ENCODE results near the gene SCRN2.
A peak's percentile ranks its signal among the peaks of the same experiment; 100 is the strongest.

Gene SCRN2

DNA sequence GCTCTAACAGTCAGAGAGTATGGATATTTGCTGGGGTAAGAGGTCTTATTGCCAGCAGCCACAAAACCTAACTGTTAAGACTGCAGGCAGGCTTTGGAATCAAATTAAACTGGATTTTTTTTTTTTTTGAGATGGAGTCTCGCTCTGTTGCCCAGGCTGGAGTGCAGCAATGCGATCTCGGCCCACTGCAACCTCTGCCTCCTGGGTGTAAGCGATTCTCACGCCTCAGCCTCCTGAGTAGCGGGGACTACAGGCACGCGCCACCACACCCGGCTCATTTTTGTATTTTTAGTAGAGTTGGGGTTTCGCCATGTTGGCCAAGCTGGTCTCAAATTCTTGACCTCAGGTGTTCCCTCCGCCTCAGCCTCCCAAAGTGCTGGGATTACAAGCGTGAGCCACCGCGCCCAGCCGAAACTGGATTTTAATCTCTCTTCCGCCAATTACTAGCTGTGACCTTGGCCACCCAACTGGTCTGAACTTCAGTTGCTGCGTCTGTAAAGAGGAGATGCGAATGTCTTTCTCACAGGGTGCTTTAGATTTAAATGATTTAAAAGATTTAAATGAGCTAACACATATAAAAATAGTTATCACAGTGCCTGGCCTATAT, 10.6 kb downstream of the SCRN2 start:
- TF ChIP-seq, protein P1, sequence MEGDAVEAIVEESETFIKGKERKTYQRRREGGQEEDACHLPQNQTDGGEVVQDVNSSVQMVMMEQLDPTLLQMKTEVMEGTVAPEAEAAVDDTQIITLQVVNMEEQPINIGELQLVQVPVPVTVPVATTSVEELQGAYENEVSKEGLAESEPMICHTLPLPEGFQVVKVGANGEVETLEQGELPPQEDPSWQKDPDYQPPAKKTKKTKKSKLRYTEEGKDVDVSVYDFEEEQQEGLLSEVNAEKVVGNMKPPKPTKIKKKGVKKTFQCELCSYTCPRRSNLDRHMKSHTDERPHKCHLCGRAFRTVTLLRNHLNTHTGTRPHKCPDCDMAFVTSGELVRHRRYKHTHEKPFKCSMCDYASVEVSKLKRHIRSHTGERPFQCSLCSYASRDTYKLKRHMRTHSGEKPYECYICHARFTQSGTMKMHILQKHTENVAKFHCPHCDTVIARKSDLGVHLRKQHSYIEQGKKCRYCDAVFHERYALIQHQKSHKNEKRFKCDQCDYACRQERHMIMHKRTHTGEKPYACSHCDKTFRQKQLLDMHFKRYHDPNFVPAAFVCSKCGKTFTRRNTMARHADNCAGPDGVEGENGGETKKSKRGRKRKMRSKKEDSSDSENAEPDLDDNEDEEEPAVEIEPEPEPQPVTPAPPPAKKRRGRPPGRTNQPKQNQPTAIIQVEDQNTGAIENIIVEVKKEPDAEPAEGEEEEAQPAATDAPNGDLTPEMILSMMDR (conservative IDR thresholded peaks at IDR 0.05; ENCODE audit: control insufficient read depth, insufficient read depth, low read depth, low read length), result no peak
- DNase-seq (ENCODE audit: low read depth), result no peak
- H3K4me3 ChIP-seq (ENCODE audit: control insufficient read depth, low read depth, low read length), result peak overlapping the region; percentile 98

DNA sequence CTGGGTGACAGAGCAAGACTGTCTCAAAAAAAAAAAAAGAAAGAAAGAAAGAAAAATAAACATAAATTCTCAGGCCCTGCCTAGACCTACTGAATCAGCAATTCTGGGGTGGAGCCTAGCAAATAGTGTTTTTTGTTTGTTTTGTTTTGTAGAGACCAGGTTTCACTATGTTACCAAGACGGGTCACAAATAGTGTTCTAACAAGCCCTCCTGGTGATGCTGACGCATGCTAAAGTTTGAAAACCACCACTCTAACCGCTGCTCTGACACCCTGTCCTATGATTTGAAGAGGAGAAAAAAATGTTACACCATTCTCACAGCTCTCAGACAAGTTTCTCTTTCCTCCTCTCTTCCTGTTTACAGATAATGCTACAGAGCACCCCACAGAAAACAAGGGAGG, 11.2 kb downstream of the SCRN2 start:
- TF ChIP-seq, protein P1 (conservative IDR thresholded peaks at IDR 0.05; ENCODE audit: control insufficient read depth, insufficient read depth, low read depth, low read length), result no peak
- H3K4me3 ChIP-seq (ENCODE audit: control insufficient read depth, low read depth, low read length), result no peak overlapping the region
- DNase-seq (ENCODE audit: low read depth), result no peak

DNA sequence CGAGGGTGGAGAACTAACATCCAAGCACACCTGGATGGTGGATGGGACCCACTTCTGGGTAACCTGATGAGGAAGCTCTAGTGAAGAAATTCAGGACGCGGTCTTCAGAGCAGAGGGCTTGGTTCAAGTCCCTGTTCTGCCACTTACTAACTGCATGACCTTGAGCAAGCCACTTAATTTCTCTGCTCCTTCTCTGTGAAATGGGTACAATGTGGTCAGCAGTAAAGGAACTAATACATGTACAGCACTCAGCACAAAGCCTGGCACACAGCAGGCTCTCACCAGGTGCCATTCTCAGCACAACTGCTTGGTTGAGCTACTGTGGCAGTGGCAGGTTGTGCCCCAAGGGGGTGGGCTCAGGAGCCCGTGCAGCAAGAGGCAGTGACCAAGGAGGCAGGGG, 17.6 kb downstream of the SCRN2 start:
- no peak for DNase-seq (ENCODE audit: low read depth)
- TF ChIP-seq, protein P1 (conservative IDR thresholded peaks at IDR 0.05; ENCODE audit: control insufficient read depth, insufficient read depth, low read depth, low read length), result no peak

DNA sequence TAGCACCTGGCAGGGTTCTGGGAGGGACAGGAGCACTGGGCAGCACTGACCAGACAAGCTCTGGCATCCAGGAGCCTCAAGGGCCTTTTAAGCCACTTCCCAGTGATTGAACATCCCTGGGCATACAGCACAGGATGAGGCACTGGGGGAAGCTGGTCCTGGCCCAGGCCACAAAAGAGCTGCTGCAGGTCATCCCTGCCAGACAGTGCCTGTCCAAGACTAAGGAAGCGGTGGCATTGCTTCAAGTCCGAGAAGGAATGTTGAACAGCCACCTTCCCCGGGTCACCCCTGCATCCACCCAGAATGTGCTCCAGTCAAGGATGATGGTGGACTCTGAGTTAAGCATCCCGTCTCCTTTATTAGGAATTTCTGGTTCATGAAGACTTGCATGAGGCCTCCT, 18.3 kb downstream of the SCRN2 start:
- DNase-seq (ENCODE audit: low read depth), result no peak
- TF ChIP-seq, protein P1 (conservative IDR thresholded peaks at IDR 0.05; ENCODE audit: control insufficient read depth, insufficient read depth, low read depth, low read length), result no peak
- H3K4me3 ChIP-seq (ENCODE audit: control insufficient read depth, low read depth, low read length), result no peak overlapping the region

More for the DNA sequence above, 17.6 kb downstream of the SCRN2 start:
- H3K4me3 ChIP-seq (ENCODE audit: control insufficient read depth, low read depth, low read length), result no peak overlapping the region

DNA sequence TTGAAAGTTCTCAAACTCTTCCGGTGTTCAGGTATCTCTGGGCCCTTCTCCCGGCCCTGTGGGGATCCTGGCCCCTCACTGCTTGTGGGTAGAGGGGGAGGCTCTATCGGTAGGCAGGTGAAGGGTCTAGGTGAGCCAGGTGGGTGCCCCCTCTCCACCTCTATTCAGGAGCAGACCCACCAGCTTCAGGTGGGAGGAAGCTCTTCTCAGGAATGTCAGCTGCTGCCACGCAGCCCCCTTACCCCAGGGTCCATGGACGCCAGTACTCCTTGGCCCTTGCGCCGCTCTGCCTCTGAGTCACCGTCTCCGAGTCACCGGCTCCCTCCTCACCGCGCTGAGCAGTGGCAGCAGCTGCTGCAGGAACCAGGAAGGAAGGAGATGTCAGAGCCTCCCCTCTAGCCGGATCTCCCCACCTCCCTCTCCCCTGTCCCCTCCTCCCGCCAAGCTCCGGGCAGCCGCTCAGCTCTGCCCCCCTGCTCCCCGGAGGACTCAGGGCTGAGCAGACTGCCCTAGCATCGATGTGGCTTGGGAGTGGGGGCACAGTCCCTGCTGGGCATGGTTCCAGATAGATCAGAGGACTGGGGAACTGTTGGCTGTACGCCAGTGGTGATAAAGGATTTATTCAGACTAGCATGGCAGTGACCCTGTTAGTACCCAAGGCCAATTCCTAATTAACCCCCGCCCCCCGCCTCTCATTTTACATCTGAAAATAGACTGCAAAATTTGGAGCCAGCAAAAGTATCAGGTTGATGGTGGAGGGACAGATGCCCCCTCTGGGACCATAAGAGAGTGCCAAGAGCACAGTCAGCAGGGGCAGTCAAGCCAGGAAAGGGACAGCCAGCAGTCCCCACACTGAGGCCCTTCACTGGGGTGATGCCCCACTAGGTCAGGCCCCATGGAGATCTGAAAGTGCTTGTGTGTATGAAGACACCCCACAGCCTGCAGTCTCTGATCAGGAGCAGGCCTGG, 19.4 kb downstream of the SCRN2 start, which contains the start of gene OSBPL7:
Gene OSBPL7, minus strand, starts transcription at position 371 of the 968 bp plus-strand sequence. CDS start 1,516 bp downstream, outside the sequence.
- H3K4me3 ChIP-seq (ENCODE audit: control insufficient read depth, low read depth, low read length), result peak within 1 kb of the TSS; percentile 55
- TF ChIP-seq, protein P1 (conservative IDR thresholded peaks at IDR 0.05; ENCODE audit: control insufficient read depth, insufficient read depth, low read depth, low read length), result no peak
- peak; percentile 78 for DNase-seq (ENCODE audit: low read depth)

DNA sequence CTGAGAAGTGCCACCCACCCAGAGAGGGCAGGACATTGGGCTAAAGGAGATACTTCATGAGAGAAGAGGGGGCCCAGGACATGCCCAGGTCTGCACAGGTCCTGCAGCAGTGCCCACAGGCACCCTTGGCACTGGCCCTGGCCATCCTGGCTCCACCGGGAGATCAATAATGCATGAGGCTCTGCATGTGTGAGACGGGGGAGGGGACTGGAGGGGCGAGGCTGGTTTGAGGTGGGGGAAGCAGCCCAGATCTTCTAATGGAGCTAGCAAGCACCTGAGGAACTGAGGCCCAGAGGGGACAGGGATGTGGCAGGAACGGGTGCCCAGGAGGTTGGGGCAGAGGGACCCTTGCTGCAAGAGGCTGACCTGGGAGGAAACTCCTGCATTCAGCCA, 20.0 kb downstream of the SCRN2 start:
- TF ChIP-seq, protein P1 (conservative IDR thresholded peaks at IDR 0.05; ENCODE audit: control insufficient read depth, insufficient read depth, low read depth, low read length), result no peak
- DNase-seq (ENCODE audit: low read depth), result no peak
- H3K4me3 ChIP-seq (ENCODE audit: control insufficient read depth, low read depth, low read length), result peak overlapping the region; percentile 55
